ENCODE measurements around the gene AURKB.
"Not testable (repeated sequence)": the region's sequence is repeated elsewhere in the genome, so short reads cannot be mapped to it uniquely, and the experiment has no call there.

DNA sequence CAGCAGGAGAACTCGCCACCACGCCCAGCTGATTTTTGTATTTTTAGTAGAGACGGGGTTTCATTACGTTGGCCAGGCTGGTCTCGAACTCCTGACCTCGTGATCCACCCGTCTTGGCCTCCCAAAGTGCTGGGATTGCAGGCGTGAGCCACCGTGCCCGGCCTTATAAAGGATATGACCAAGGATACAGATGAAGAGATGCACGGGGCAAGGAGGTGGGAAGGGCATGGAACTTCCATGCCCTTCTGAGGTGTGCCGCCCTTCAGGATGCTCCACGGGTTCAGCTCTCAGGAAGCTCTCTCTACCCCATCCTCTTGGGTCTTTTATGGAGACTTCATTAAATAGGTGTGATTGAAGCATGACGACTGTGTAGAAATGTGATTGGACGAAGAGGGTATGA is 3.6 kb upstream of the AURKB start:
- TF ChIP-seq, protein P1, sequence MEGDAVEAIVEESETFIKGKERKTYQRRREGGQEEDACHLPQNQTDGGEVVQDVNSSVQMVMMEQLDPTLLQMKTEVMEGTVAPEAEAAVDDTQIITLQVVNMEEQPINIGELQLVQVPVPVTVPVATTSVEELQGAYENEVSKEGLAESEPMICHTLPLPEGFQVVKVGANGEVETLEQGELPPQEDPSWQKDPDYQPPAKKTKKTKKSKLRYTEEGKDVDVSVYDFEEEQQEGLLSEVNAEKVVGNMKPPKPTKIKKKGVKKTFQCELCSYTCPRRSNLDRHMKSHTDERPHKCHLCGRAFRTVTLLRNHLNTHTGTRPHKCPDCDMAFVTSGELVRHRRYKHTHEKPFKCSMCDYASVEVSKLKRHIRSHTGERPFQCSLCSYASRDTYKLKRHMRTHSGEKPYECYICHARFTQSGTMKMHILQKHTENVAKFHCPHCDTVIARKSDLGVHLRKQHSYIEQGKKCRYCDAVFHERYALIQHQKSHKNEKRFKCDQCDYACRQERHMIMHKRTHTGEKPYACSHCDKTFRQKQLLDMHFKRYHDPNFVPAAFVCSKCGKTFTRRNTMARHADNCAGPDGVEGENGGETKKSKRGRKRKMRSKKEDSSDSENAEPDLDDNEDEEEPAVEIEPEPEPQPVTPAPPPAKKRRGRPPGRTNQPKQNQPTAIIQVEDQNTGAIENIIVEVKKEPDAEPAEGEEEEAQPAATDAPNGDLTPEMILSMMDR (IDR thresholded peaks at IDR 0.05) = not testable (repeated sequence)
- not testable (repeated sequence) for TF ChIP-seq POLR2A, POLR2AphosphoS5, EP300 (IDR thresholded peaks at IDR 0.05)

Data from upper lobe of left lung (tissue), 4 donors.